WTC11 (cell line): ENCODE measurements around the gene CHIA.

ENCODE experiments used
- ATF2 ChIP-seq: sonication (generic); formaldehyde crosslinking; IDR thresholded peaks from 2 replicates; pipeline ENCODE4 v1.8.1; 2022; ENCODE audit warnings: low read depth, missing genetic modification reagents, borderline replicate concordance
- CREB1 ChIP-seq: sonication (generic); formaldehyde crosslinking; IDR thresholded peaks from 2 replicates; pipeline ENCODE4 v1.8.0; 2023; ENCODE audit warnings: mild to moderate bottlenecking, missing genetic modification reagents
- ELF4 ChIP-seq: sonication (generic); formaldehyde crosslinking; IDR thresholded peaks from 2 replicates; pipeline ENCODE4 v1.8.1; 2022; ENCODE audit warnings: low read depth, mild to moderate bottlenecking, moderate library complexity, missing genetic modification reagents
- ESRRA ChIP-seq: sonication (generic); formaldehyde crosslinking; IDR thresholded peaks from 2 replicates; pipeline ENCODE4 v1.8.1; 2022; ENCODE audit warnings: mild to moderate bottlenecking, missing genetic modification reagents, borderline replicate concordance
- IRF1 ChIP-seq: sonication (generic); formaldehyde crosslinking; IDR thresholded peaks from 2 replicates; pipeline ENCODE4 v1.8.0; 2023; ENCODE audit warnings: missing genetic modification reagents
- JUN ChIP-seq: sonication (generic); formaldehyde crosslinking; IDR thresholded peaks from 2 replicates; pipeline ENCODE4 v1.8.0; 2023; ENCODE audit warnings: mild to moderate bottlenecking, missing genetic modification reagents
- NFYB ChIP-seq: sonication (generic); formaldehyde crosslinking; conservative IDR thresholded peaks from 2 replicates; pipeline ENCODE4 v1.8.0; 2022; ENCODE audit warnings: low read depth, missing genetic modification reagents
- ZNF396 ChIP-seq: fragments of 250-450 bp; sonication (Bioruptor Pico); IDR thresholded peaks from 2 replicates; pipeline ENCODE4 v1.8.0; 2021; ENCODE audit warnings: mild to moderate bottlenecking, moderate library complexity, borderline replicate concordance
- TF ChIP-seq, protein P1 (sequence below): fragments of 200-600 bp; IDR thresholded peaks from 2 replicates; pipeline ENCODE4 v1.8.0; 2022; ENCODE audit warnings: antibody characterized with exemption
- TF ChIP-seq, protein P2 (sequence below): sonication (generic); formaldehyde crosslinking; IDR thresholded peaks from 2 replicates; pipeline ENCODE4 v1.8.0; 2022; ENCODE audit warnings: mild to moderate bottlenecking, missing genetic modification reagents
- TF ChIP-seq, protein P3 (sequence below): sonication (generic); formaldehyde crosslinking; IDR thresholded peaks from 2 replicates; pipeline ENCODE4 v1.8.1; 2023; ENCODE audit warnings: mild to moderate bottlenecking, missing genetic modification reagents, borderline replicate concordance
- TF ChIP-seq, protein P4 (sequence below): sonication (generic); formaldehyde crosslinking; IDR thresholded peaks from 2 replicates; pipeline ENCODE4 v1.8.1; 2022; ENCODE audit warnings: mild to moderate bottlenecking, moderate library complexity, missing genetic modification reagents

DNA sequence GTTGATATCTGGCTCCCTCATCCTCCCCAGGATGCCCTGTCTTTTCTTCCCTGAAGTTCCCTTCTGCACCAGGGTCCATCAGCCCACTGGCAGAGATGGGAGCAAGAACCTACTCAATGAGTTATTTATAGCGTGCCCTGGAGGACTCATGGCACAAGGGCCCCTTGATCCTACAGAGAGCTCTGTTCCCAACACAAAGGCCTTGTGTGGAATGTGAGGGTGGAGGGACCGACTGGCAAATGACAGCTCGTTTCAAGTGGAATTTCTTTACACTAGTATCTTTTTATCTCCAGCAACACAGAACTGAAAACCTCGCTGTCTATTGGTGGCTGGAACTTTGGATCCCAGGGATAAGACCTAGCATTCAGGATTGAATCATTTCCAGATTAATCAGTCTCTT, 40.7 kb upstream of the CHIA start:
- TF ChIP-seq ESRRA (CRISPR knock-in tag), result no peak
- TF ChIP-seq JUN, result no peak
- TF ChIP-seq NFYB (CRISPR knock-in tag), result no peak
- no peak for TF ChIP-seq IRF1
- TF ChIP-seq CREB1, result no peak
- TF ChIP-seq, protein P1, sequence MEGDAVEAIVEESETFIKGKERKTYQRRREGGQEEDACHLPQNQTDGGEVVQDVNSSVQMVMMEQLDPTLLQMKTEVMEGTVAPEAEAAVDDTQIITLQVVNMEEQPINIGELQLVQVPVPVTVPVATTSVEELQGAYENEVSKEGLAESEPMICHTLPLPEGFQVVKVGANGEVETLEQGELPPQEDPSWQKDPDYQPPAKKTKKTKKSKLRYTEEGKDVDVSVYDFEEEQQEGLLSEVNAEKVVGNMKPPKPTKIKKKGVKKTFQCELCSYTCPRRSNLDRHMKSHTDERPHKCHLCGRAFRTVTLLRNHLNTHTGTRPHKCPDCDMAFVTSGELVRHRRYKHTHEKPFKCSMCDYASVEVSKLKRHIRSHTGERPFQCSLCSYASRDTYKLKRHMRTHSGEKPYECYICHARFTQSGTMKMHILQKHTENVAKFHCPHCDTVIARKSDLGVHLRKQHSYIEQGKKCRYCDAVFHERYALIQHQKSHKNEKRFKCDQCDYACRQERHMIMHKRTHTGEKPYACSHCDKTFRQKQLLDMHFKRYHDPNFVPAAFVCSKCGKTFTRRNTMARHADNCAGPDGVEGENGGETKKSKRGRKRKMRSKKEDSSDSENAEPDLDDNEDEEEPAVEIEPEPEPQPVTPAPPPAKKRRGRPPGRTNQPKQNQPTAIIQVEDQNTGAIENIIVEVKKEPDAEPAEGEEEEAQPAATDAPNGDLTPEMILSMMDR, result no peak
- TF ChIP-seq, protein P2, sequence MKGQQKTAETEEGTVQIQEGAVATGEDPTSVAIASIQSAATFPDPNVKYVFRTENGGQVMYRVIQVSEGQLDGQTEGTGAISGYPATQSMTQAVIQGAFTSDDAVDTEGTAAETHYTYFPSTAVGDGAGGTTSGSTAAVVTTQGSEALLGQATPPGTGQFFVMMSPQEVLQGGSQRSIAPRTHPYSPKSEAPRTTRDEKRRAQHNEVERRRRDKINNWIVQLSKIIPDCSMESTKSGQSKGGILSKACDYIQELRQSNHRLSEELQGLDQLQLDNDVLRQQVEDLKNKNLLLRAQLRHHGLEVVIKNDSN (CRISPR knock-in tag), result no peak
- TF ChIP-seq ZNF396 (CRISPR knock-in tag), result no peak
- TF ChIP-seq, protein P3, sequence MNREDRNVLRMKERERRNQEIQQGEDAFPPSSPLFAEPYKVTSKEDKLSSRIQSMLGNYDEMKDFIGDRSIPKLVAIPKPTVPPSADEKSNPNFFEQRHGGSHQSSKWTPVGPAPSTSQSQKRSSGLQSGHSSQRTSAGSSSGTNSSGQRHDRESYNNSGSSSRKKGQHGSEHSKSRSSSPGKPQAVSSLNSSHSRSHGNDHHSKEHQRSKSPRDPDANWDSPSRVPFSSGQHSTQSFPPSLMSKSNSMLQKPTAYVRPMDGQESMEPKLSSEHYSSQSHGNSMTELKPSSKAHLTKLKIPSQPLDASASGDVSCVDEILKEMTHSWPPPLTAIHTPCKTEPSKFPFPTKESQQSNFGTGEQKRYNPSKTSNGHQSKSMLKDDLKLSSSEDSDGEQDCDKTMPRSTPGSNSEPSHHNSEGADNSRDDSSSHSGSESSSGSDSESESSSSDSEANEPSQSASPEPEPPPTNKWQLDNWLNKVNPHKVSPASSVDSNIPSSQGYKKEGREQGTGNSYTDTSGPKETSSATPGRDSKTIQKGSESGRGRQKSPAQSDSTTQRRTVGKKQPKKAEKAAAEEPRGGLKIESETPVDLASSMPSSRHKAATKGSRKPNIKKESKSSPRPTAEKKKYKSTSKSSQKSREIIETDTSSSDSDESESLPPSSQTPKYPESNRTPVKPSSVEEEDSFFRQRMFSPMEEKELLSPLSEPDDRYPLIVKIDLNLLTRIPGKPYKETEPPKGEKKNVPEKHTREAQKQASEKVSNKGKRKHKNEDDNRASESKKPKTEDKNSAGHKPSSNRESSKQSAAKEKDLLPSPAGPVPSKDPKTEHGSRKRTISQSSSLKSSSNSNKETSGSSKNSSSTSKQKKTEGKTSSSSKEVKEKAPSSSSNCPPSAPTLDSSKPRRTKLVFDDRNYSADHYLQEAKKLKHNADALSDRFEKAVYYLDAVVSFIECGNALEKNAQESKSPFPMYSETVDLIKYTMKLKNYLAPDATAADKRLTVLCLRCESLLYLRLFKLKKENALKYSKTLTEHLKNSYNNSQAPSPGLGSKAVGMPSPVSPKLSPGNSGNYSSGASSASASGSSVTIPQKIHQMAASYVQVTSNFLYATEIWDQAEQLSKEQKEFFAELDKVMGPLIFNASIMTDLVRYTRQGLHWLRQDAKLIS (CRISPR knock-in tag), result no peak
- TF ChIP-seq, protein P4, sequence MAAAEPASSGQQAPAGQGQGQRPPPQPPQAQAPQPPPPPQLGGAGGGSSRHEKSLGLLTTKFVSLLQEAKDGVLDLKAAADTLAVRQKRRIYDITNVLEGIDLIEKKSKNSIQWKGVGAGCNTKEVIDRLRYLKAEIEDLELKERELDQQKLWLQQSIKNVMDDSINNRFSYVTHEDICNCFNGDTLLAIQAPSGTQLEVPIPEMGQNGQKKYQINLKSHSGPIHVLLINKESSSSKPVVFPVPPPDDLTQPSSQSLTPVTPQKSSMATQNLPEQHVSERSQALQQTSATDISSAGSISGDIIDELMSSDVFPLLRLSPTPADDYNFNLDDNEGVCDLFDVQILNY (CRISPR knock-in tag), result no peak
- no peak for TF ChIP-seq ATF2 (CRISPR knock-in tag)
- TF ChIP-seq ELF4 (CRISPR knock-in tag), result no peak
